Measurements from ENCODE around the gene ZP1.

Gene ZP1

GRCh38 chr11:60923800-60924109 lies 56.4 kb downstream of the ZP1 start:
- TF ChIP-seq POLR2AphosphoS5 (IDR thresholded peaks at IDR 0.05; ENCODE audit: low read depth, low read length) (no peak), FOXP2 (optimal IDR thresholded peaks at IDR 0.05; ENCODE audit: borderline replicate concordance, extremely low read depth, extremely low read length, insufficient read depth) (no peak), TAF1 (IDR thresholded peaks at IDR 0.05; ENCODE audit: borderline replicate concordance, insufficient read depth, low read length) (no peak), SIN3A (IDR thresholded peaks at IDR 0.05; ENCODE audit: borderline replicate concordance, insufficient read depth, low read length) (no peak)
- TF ChIP-seq, protein P1, sequence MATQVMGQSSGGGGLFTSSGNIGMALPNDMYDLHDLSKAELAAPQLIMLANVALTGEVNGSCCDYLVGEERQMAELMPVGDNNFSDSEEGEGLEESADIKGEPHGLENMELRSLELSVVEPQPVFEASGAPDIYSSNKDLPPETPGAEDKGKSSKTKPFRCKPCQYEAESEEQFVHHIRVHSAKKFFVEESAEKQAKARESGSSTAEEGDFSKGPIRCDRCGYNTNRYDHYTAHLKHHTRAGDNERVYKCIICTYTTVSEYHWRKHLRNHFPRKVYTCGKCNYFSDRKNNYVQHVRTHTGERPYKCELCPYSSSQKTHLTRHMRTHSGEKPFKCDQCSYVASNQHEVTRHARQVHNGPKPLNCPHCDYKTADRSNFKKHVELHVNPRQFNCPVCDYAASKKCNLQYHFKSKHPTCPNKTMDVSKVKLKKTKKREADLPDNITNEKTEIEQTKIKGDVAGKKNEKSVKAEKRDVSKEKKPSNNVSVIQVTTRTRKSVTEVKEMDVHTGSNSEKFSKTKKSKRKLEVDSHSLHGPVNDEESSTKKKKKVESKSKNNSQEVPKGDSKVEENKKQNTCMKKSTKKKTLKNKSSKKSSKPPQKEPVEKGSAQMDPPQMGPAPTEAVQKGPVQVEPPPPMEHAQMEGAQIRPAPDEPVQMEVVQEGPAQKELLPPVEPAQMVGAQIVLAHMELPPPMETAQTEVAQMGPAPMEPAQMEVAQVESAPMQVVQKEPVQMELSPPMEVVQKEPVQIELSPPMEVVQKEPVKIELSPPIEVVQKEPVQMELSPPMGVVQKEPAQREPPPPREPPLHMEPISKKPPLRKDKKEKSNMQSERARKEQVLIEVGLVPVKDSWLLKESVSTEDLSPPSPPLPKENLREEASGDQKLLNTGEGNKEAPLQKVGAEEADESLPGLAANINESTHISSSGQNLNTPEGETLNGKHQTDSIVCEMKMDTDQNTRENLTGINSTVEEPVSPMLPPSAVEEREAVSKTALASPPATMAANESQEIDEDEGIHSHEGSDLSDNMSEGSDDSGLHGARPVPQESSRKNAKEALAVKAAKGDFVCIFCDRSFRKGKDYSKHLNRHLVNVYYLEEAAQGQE (IDR thresholded peaks at IDR 0.05; ENCODE audit: insufficient read depth in 1 of 2, low read depth in 2 of 2, low read length in 2 of 2) = no peak

DNA sequence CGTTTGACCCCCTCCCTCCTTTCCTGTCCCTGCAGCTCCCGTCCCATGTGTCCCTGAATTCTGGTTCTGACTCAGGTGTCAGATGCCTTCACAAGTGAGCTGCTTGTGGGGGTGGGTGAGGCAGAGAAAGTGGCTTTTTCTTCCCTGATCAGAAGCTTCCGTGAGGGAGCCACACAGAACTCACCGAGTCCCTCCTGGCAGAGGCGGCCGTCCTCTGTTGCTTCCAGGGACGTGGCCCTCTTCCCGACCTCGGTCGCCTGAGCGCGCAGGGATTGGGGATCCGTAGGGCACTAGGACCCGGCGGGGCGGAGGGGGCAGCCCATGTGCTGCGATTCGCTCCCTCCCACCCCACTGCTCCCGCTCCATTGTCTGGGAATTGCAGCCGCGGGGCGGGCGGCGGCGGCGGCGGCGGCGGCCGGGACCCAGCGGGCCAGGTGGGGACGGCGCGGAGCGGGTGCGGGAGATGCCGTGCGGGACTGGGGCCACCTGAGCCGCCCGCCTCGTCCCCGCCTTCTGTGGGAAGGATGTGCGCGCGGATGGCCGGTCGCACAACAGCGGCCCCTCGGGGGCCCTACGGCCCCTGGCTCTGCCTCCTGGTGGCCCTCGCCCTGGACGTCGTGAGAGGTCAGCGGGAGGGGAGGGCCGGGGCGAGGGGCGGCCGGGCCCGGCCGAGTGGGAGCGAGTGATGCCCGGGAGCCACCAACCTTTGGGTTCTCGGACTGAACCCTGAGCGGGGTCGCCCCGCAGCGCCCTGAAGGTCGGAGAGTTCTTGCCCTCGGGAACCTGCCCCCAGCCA lies 57.0 kb downstream of the ZP1 start, which contains the start of gene TMEM132A:
TMEM132A (plus strand) TSS at position 351 of the 796 bp plus-strand sequence; CDS start at position 525, 174 bp downstream.
- TF ChIP-seq, protein P1 (IDR thresholded peaks at IDR 0.05; ENCODE audit: insufficient read depth in 1 of 2, low read depth in 2 of 2, low read length in 2 of 2) = no peak
- TF ChIP-seq POLR2AphosphoS5 (IDR thresholded peaks at IDR 0.05; ENCODE audit: low read depth, low read length) (no peak; the same call in 1 of the 2 replicates), TAF1 (IDR thresholded peaks at IDR 0.05; ENCODE audit: borderline replicate concordance, insufficient read depth, low read length) (peak; percentile 45; the same call in 1 of the 2 replicates), FOXP2 (optimal IDR thresholded peaks at IDR 0.05; ENCODE audit: borderline replicate concordance, extremely low read depth, extremely low read length, insufficient read depth) (peak; percentile 77)

Measured in PFSK-1 (cell line).